ENCODE data around the gene SKP1.

DNA sequence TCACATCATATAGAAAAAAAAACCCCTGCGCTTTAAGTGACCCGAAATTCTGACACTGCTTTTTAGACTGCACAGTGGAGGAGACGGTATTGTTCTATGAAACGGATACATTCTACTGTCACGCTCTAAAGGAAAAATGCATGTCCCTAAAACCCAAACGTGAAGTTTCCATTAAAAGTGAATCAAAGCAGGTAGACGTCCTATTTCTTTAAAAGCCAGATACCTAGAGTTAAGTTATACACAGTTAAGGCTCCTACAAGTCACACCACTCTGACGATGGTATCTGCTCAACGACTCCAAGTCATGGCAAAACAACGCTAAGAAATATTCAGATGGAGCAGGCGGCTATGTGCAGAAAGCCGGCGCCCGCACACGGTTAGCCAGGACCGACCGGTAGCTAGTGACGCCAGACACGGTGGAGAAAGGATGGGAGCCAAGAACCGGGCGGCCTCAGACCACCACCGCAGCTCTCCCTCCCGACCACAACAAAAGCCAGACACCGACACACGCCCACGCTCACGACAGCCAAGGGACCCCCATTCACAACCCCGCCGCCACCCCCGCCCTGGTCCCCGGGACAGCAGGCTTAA, 734 bp downstream of the SKP1 start:
- TF ChIP-seq, protein P1, sequence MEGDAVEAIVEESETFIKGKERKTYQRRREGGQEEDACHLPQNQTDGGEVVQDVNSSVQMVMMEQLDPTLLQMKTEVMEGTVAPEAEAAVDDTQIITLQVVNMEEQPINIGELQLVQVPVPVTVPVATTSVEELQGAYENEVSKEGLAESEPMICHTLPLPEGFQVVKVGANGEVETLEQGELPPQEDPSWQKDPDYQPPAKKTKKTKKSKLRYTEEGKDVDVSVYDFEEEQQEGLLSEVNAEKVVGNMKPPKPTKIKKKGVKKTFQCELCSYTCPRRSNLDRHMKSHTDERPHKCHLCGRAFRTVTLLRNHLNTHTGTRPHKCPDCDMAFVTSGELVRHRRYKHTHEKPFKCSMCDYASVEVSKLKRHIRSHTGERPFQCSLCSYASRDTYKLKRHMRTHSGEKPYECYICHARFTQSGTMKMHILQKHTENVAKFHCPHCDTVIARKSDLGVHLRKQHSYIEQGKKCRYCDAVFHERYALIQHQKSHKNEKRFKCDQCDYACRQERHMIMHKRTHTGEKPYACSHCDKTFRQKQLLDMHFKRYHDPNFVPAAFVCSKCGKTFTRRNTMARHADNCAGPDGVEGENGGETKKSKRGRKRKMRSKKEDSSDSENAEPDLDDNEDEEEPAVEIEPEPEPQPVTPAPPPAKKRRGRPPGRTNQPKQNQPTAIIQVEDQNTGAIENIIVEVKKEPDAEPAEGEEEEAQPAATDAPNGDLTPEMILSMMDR (IDR thresholded peaks at IDR 0.05) = no peak
- TF ChIP-seq POLR2A (IDR thresholded peaks at IDR 0.05) = no peak
